GM12878 (cell line): ENCODE measurements around the gene FAT4.

Experiments used
- BCL11A ChIP-seq: IDR thresholded peaks from 2 replicates; pipeline ENCODE4 v1.6.1; 2011; ENCODE audit warnings: low read depth, low read length
- CREM ChIP-seq: IDR thresholded peaks from 2 replicates; pipeline ENCODE4 v1.6.1; 2014; ENCODE audit warnings: antibody characterized with exemption, low read depth
- CTCF ChIP-seq, 3 experiments: IDR thresholded peaks in 2 of 3; conservative IDR thresholded peaks in 1 of 3; 2 replicates each; pipeline ENCODE4 v1.5.1; 2011; ENCODE audit warnings: low read depth in 3 of 3, low read length in 3 of 3, mild to moderate bottlenecking in 3 of 3, control low read depth in 2 of 3, moderate library complexity in 2 of 3, inconsistent platforms in 1 of 3, mixed read lengths in 1 of 3; ENCODE audit not compliant: control insufficient read depth in 2 of 3, insufficient read depth in 1 of 3; ENCODE audit errors: extremely low read depth in 1 of 3
- FOXK2 ChIP-seq: fragments of 450-650 bp; IDR thresholded peaks from 2 replicates; pipeline ENCODE4 v1.6.1; 2017; ENCODE audit warnings: mild to moderate bottlenecking, moderate library complexity
- IKZF1 ChIP-seq: fragments of 450-650 bp; conservative IDR thresholded peaks from 2 replicates; pipeline ENCODE4 v1.6.1; 2017; ENCODE audit warnings: antibody characterized with exemption, mild to moderate bottlenecking
- MYC ChIP-seq: IDR thresholded peaks from 2 replicates; pipeline ENCODE4 v1.6.1; 2011; ENCODE audit warnings: mild to moderate bottlenecking, low read length, moderate library complexity, inconsistent platforms; ENCODE audit not compliant: insufficient read depth, insufficient replicate concordance, insufficient read length, severe bottlenecking
- POLR2A ChIP-seq: IDR thresholded peaks from 2 replicates; pipeline ENCODE4 v1.6.1; 2011; ENCODE audit warnings: low read depth, mild to moderate bottlenecking, low read length
- RCOR1 ChIP-seq: conservative IDR thresholded peaks from 2 replicates; pipeline ENCODE4 v1.6.1; 2012; ENCODE audit warnings: low read depth, low read length, improper control_type of control experiment

GRCh38 chr4:125360727-125361126 is 46.0 kb downstream of the FAT4 start:
- TF ChIP-seq FOXK2 (no peak), MYC (no peak), CTCF (IDR thresholded peaks at IDR 0.05 in 2 of 3, conservative IDR thresholded peaks at IDR 0.05 in 1 of 3; ENCODE audit: control insufficient read depth in 2 of 3, extremely low read depth in 1 of 3, insufficient read depth in 1 of 3, low read depth in 3 of 3, low read length in 3 of 3) (no peak), BCL11A (no peak), POLR2A (no peak), IKZF1 (no peak), RCOR1 (no peak), CREM (no peak)
